GM13977 (cell line): ENCODE data around the gene FHIT.

Experiments used
- DNase-seq: peaks from one replicate; pipeline ENCODE4 v3.0.0; 2012; ENCODE audit warnings: low spot score
- CTCF ChIP-seq: IDR thresholded peaks from 2 replicates; pipeline ENCODE4 v1.5.1; 2012; ENCODE audit warnings: mild to moderate bottlenecking, control low read depth; ENCODE audit not compliant: insufficient read depth; ENCODE audit errors: extremely low read depth, missing control alignments
- in situ Hi-C: fragments of 300-500 bp; cut with MboI; formaldehyde crosslinking; loops from one replicate; pipeline ENCODE4 v1.12.0; 2022; ENCODE audit warnings: low sequenced_read_pairs, low pct_unique_long_range_greater_than_20kb, mixed read lengths, inconsistent platforms; ENCODE audit not compliant: unreplicated experiment

Gene FHIT

DNA sequence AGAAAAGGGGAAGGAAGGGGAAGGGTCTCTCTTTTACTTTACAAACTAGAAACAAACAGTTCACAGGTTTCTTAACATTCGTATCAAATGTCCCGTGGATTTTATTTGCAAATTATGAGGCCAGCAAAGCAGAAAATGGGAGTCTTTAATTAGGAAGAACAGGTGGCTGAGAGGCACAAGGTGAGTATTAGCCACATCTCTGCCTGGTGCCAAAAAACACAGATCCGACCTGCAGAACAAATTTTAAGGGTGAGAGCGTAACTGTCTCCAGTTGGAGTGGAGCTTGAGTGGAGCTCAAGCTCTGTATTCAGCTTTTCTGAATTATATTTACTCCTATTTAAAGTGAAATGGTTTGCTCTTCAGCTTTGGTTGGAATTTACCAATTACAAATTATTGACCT, 1004.9 kb downstream of the FHIT start:
- DNase-seq = no peak
- no peak for TF ChIP-seq CTCF
- in situ Hi-C loops = no loop called here

DNA sequence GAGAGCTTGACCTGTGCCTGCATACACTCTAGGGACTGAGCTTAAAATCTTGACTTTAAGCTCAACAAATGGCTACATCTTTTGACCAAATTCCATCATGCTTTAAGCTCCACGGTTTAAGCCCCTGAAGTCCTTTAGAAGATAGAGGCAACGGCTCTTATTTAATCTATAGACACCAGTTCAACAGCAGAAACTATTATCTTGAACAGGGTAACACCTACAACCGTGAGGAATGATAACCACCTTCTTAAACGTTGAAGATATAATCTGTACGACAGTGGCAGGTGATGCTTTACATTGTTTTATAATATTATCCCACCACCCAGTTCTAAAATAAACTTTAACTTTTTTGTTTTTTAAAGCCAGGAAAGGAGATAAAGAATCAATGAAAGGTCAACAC, 1007.8 kb downstream of the FHIT start:
- no peak for TF ChIP-seq CTCF
- in situ Hi-C loops = no loop called here
- no peak for DNase-seq

GRCh38 chr3:60240492-60240891, 1010.8 kb downstream of the FHIT start:
- DNase-seq = no peak

DNA sequence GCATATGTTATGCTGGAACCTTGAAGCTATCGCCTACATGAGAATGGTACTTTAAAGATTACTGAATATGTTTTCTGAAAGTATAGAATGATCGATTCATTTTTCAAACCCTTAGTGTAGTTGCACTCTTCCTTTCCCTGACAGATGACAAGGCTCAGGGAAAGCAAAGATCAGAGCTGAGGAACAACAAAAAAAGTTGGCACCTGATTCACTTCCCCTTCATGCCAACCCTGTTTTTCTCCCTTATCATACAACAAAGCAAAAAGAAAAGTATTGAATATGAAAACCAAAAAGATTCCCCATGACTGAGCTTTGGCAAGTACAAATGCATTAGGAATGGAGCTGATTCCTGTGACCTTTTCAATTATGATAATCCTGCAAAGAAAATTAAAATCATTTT, 1012.7 kb downstream of the FHIT start:
- no peak for TF ChIP-seq CTCF
- in situ Hi-C loops = no loop called here
- DNase-seq = no peak

More at GRCh38 chr3:60240492-60240891, 1010.8 kb downstream of the FHIT start:
- in situ Hi-C loops = no loop called here
- no peak for TF ChIP-seq CTCF

DNA sequence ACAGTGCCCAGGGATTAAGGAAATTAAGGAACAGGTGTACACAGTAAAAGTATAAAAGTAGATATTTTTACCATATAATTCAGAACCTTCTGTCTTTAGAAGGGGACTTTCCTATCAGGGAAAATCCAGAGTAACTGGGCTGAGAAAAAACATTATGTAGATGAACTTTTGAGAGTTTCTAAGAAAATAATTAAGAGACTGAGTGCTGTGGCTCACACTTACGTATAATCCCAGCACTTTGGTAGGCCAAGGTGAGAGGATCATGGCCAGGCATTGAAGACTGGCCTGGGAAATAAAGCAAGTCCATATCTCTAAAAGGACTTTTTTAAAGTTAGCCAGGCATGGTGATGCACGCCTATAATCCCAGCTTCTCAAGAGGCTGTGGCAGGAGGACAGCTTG, 1021.8 kb downstream of the FHIT start:
- no peak for DNase-seq
- in situ Hi-C loops = no loop called here
- TF ChIP-seq CTCF = no peak

- DNase-seq = no peak
- in situ Hi-C loops = no loop called here
- no peak for TF ChIP-seq CTCF
Measured at GRCh38 chr3:60228823-60229222, 1022.4 kb downstream of the FHIT start.

GRCh38 chr3:60226912-60227311, 1024.3 kb downstream of the FHIT start:
- no peak for DNase-seq
- no peak for TF ChIP-seq CTCF
- in situ Hi-C loops = no loop called here
